Measurements from ENCODE around the gene DPPA2.
"Not testable (repeated sequence)": the region's sequence is repeated elsewhere in the genome, so short reads cannot be mapped to it uniquely, and the experiment has no call there.

DPPA2 gene, protein sequence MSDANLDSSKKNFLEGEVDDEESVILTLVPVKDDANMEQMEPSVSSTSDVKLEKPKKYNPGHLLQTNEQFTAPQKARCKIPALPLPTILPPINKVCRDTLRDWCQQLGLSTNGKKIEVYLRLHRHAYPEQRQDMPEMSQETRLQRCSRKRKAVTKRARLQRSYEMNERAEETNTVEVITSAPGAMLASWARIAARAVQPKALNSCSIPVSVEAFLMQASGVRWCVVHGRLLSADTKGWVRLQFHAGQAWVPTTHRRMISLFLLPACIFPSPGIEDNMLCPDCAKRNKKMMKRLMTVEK

GRCh38 chr3:109316162-109316730, at the start of gene DPPA2:
Gene DPPA2, minus strand, starts transcription at chr3:109316517. Its CDS starts 1,975 bp downstream, at chr3:109314542.
- no peak for DNase-seq (ENCODE audit: low spot score)

DNA sequence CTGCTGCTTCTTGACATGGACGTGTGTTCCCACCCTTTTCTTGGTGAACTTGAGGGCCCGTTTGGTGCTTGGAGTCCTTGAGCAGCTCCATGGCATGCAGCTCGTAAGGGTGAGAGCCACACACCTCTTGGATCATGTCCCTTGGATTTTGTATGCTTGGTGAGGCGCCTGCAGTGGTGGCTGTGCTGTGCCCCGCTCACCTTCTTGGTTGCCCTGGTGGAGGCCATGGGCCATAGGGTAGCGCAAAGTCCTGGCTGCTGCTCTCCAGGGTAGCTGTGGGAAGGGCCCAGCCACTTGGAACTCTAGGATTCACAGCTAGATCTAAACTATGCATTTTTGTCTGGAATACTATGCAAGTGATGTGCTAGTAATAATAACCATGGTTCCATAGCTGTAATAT, 47.8 kb upstream of the DPPA2 start:
- no peak for DNase-seq (ENCODE audit: low spot score)

DNA sequence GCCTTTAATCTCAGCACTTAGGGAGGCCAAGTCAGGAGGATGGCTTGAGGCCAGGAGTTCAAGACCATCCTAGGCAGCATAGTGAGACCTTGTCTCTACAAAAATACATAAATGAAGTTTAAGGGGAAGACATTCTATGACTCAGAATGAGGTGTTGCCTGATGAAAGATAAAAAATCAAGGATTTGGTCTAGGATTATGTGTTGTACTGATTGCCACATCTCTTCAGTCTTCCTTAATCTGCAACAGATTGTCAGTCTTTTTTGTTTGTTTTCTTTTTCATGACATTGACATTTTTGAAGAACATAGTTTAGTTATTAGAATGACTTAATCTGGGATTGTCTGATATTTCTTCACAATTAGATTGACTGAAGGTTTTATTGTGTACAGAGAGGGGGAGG, 47.3 kb upstream of the DPPA2 start:
- DNase-seq (ENCODE audit: low spot score), result no peak

GRCh38 chr3:109362823-109363222, 46.5 kb upstream of the DPPA2 start:
- DNase-seq (ENCODE audit: low spot score), result no peak

DNA sequence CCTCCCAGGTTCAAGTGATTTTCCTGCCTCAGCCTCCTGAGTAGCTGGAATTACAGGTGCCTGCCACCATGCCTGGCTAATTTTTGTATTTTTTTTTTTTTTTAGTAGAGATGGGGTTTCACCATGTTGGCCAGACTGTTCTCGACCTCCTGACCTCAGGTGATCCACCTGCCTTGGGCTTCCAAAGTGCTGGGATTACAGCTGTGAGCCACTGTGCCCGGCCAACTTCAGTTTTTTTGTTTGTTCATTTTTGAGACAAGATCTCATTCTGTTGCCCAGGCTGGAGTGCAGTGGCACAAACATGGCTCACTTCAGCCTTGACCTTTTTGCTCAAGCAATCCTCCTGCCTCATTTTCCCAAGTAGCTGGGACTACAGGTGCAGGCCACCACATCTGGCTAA, 42.5 kb upstream of the DPPA2 start:
- DNase-seq (ENCODE audit: low spot score), result not testable (repeated sequence)

DNA sequence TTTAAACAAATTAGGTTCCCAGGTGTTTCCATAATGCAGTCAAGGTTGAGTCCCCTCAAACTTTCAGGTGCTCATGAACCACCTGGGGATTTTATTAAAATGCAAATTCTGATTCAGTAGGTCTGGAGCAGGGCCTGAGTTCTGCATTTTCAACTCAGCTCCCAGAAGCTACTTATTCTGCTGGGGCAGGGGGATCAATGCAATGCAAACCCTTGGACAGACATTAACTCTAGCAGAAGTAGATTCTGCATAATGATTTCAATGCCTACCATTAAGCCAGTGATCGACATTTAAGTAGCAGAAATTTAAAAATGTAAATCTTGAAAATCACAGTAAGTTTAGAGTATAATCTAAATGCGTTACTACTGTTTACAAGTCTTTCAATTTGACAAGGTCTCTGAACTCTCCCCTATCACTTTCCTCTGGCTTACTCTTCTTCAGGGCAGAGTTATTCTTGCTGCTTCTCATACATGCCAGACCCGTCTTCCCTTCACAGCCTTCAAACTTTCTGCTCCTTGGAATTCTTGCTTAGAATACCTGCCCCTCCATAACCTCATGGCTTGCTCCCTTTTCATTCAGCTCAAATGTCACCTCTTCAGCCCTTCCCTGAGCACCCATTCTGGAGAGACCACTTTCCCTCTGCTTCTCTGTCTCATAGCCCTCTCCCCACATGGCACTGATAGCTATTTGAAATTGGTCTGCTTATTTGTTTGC, 40.3 kb upstream of the DPPA2 start:
- DNase-seq (ENCODE audit: low spot score), result no peak

DNA sequence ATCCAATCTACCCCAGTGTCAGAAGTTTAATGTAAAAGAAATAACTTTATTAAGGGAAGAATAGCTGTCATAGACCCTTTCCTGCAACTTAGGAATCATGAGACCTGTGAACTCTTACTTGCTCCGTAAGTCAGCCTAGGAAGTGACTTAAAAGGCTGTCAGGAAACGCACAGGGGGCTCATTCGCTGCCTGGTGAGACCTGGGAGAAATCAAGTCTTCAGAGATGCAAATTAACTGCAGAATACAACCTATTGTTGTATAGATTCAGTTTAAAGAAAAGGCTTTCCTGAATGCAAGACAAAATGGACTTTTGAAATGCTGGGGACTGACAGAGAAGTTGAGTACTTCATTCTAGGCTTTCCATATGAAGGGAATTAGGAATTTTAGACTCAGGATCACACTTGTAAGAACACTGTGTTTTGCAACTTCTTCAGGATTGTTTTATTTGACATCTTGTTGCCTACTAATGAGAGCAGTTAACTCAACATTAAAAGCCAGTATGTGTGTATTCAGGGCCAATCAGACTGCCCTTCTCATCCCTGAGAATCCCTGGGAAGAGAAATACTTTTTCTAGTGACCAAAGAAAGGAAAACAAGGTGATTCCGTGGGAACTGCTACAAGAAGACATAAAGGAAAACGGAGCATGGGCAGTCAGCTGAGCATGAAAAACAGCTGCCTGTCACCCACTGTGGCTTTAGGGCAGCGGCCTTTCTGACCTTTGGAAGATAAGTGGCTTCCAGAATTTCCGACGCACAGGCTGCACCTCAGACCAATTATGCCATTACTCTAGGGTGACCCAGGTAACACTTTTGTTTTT, 39.5 kb upstream of the DPPA2 start:
- no peak for DNase-seq (ENCODE audit: low spot score)

GRCh38 chr3:109353057-109353456, 36.7 kb upstream of the DPPA2 start:
- DNase-seq (ENCODE audit: low spot score), result no peak

DNA sequence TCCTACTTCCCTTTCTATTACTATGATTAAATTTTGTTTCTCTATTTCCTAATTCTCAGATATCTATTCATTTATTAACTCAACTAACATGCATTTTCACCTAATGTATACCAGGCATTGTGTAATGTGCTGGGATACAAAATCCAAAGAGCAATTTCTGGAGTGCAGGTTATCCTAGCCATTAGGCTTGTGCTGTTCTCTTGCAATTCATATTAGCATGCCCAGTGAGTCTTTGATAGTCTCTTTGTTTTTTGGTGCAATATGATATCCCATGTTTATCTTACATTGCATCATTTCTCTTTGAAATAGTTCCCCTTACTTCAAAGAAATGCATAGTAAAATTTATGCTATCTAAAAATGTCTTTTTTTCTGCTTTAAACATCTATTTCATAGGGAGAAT, 34.9 kb upstream of the DPPA2 start:
- DNase-seq (ENCODE audit: low spot score), result no peak

GRCh38 chr3:109346770-109347295, 30.5 kb upstream of the DPPA2 start:
- DNase-seq (ENCODE audit: low spot score), result no peak

- no peak for DNase-seq (ENCODE audit: low spot score)
Observed at GRCh38 chr3:109346099-109346498, 29.8 kb upstream of the DPPA2 start.

DNA sequence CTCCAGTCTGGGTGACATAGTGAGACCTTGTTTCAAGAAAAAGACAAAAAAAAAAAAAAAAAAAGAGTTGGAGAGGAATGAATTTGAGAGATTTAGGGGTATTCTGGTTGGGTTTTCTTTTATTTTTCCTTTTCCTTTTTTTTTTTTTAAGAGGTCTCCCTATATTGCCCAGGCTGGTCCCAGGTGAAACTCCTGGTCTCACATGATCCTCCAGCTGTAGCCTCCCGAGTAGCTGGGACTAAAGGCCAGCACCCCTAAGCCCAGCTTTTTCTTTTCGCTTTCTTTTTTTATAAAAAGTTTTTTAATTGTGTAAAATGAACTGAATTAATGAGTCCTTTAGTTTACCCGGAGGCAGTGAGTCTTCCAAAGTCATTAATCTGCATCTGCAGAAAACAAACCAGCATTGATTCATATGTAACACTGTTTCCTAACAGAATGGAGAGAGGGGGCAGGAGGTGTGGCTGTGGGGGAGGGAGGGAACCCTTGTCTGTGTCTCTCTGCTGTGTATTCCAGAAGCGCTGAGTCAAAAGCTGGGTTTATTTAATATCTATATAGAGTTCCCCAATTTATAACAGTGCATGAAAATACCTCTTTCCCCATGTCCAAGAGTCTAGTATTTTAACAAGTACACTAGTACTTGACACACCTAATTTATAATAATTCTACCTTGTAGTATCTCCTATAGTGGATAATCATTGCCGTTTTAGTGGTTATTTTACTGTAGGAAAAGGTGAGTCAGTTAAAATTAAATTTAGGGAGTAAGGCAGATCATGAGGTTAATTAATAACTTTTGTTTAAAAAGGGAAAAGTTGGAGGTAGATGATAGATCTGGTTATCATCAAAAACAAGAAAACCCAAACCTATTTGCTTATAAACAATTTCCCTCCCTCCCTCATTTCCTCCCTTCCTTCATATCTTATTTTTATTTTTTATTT, 23.7 kb upstream of the DPPA2 start:
- no peak for DNase-seq (ENCODE audit: low spot score)

DNA sequence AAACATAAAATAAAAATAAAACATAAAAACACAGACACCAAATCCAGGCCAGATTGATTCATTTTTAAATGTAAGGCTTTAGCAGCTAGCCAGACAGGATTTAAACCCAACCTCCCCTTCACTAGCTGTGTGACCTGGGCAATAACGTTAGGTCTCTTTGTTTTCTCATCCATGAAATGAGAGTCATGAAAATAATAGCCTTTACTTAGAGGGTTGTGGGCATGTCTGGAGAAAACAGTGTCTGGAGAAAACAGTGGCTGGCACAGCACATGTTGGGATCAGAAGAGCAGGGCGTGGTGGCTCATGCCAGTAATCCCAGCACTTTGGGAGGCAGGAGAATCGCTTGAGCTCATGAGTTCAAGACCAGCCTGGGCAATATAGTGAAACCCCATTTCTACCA, 22.9 kb upstream of the DPPA2 start:
- DNase-seq (ENCODE audit: low spot score), result no peak

DNA sequence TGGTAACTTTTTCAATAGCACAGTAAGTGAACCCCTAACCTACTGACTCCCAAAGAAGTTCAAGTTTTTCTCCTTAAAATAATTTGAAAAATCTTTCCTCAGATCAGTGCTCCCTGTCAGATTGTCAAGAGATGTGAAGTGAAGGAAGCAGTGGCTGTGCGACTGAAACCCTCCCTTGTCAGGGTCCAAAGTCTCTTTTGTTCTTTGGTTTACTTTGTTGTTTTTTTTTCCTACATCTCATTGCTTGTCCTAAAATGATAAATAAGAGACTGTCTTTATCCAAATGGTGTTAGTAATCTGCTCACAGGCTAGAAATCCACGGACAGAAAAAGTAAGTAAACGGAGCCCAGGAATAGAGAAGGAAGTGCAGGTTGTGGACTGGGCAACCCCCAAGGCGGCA, 22.0 kb upstream of the DPPA2 start:
- no peak for DNase-seq (ENCODE audit: low spot score)

DNA sequence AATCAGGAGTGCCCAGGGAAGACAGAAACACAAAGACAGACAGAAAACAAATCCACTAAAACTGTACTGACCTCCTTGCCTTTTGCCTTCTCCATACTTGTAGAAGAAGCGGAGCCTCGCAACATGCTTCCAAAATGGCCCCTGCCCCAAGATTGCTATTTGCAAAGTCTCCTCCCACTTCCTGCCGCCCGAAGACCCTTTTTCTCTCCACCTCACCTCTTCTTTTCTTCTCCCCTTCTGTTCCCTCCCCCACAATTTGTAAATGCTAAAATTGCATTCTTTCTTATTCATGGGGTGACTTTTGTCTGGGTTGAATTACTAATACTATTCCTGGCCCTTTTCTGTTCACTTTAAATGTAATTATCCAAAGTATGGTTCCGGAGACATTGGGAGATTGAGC, 21.1 kb upstream of the DPPA2 start, which contains the start of gene DPPA4:
Gene DPPA4 (minus strand): TSS at position 154 of the 400 bp plus-strand sequence. CDS start 29 bp downstream, at position 125.
- DNase-seq (ENCODE audit: low spot score), result no peak

DNA sequence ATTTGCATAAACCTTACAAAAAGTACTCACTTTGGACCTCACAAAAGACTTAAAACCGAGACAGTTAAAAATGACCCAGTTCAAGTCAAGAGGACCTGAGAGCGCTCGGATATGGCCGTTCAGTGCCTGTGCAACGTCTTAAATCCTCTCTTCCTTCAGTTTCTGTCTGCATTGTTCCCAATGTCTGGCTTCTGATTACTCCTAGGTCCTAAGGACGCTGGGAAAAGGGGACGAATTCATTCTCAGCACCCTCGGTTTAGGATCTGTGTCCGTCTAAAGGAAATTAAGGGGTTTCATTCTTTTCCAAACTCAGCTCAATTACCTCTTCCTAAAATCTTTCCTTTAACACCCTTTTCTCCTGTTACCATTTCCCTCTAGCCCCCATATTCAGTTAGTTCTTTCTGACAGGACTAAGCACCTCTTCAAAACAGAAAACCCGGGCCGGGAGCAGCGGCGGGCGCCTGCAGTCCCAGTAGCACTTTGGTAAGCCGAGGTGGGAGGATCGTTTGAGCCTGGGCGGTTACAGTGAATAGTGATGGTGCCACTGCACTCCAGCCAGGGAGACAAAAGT, 20.1 kb upstream of the DPPA2 start:
- DNase-seq (ENCODE audit: low spot score), result no peak

DNA sequence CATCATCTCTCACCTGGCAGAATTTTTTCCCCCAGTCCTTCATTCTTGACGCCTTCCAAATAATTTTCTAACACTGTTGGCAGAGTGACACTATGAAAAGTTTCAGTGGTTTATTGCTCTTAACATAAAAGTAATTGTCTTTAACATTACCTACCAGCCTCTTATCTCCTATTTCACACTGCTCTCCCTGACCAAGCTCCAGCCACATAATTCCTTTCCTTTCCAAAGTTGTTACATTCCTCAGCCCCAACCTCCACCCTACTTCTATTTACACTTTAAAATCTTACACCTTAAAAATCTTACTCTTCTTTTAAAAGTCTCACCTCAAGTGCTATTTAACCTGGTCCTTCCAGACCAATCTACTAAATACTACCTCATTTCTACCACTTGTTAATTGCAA, 18.3 kb upstream of the DPPA2 start:
- DNase-seq (ENCODE audit: low spot score), result no peak

GRCh38 chr3:109331692-109332091, 15.4 kb upstream of the DPPA2 start:
- DNase-seq (ENCODE audit: low spot score), result no peak

DNA sequence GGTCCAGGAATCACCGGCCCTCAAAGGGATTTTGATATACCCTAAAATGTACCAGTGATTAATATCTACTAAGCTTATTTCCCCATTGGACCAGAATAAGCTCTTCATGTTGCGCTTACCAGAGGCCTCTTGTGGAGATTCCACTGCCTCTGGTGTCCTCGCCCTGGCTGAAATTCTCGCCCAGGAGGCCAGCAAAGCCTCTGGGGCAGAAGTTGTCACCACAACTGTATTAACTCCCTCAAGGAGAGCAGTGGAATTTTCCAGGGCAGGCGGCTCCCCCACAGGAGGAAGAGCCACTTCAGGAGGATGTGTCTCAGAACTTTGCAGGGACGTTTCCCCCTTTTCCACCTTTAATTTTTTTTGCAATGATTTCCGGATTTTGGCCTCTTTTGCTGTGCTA, 14.1 kb upstream of the DPPA2 start:
- no peak for DNase-seq (ENCODE audit: low spot score)

DNA sequence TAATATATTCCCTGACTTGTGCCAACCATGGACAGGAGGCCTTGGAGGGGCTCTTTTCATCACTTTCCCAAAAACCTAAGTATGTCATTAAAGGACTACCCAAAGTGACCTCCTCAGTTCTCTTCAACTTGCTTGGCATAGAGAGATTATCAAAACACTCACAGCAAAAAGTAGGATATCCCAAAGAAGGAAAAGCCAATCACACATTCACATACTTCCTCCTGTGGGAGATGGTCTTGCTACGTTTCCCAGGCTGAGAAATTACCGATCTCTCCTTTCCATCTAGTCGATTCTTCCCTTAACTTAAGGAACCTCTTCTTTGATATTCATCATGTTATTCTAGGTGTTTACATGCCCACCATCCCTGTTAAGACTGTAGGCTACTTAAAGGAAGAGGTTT, 11.9 kb upstream of the DPPA2 start:
- DNase-seq (ENCODE audit: low spot score), result no peak

DNA sequence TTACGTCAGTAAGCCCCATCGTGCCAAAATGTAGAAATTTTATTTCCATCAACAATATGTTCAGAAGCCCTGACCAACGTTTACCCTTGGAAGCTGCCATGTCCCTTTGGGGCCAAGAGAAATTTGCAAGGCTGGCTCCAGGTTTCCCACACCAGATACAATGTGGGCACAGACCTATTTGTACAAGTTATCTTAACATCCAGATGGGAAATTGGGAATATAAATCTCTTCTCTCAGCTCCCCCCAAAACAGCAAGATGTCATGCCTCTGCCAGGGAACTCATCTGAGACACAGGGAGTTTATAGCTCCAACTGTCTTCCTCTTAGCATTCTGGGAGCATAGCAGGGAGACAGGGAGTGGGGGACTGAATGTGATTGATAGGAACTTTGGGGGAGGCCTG, 9.3 kb upstream of the DPPA2 start:
- DNase-seq (ENCODE audit: low spot score), result no peak
